Gastrocnemius medialis (tissue), 4 donors: ENCODE data around the gene GLRA1. TPM values are rescaled to one million over a fixed set of nuclear protein-coding genes. Genes with fewer than 3 reads are reported as not detected.

ENCODE experiments used
- ATAC-seq, 2 donors: fragments of 150-250 bp; one replicate each; pipeline ENCODE4 v1.9.1; 2016
- DNase-seq, 2 donors: peaks; one replicate each; pipeline ENCODE4 v3.0.0-alpha.2; 2019
- H3K27ac ChIP-seq, 4 donors: fragments of 200-600 bp; sonication (generic); 1 replicate in 1 of 4; 2 replicates in 3 of 4; pipeline ENCODE4 v1.5.1; 2016 to 2018; ENCODE audit warnings: mild to moderate bottlenecking in 2 of 4, moderate library complexity in 1 of 4
- H3K27me3 ChIP-seq, 3 donors: fragments of 200-600 bp; sonication (generic) in 2 of 3; 1 replicate in 1 of 3; 2 replicates in 2 of 3; pipeline versions ENCODE4 v1.5.1 to v1.6.0; 2016 to 2019; ENCODE audit warnings: mild to moderate bottlenecking in 1 of 3, moderate library complexity in 1 of 3
- H3K36me3 ChIP-seq, 2 donors: fragments of 200-600 bp; sonication (generic) in 1 of 2; one replicate each; pipeline ENCODE4 v1.5.1; 2017 to 2018
- H3K4me1 ChIP-seq, 2 donors: fragments of 200-600 bp; sonication (generic) in 1 of 2; one replicate each; pipeline ENCODE4 v1.5.1; 2016 to 2017; ENCODE audit warnings: mild to moderate bottlenecking in 2 of 2
- H3K4me3 ChIP-seq, 4 donors: fragments of 200-600 bp; sonication (generic) in 3 of 4; 1 replicate in 1 of 4; 2 replicates in 3 of 4; pipeline ENCODE4 v1.5.1; 2016 to 2019; ENCODE audit warnings: mild to moderate bottlenecking in 2 of 4
- H3K9me3 ChIP-seq, 3 donors: fragments of 200-600 bp; sonication (generic) in 2 of 3; 1 replicate in 1 of 3; 2 replicates in 2 of 3; pipeline ENCODE4 v1.5.1; 2016 to 2019
- CTCF ChIP-seq, 5 experiments: fragments of 450-650 bp in 3 of 5; fragments of 200-600 bp in 2 of 5; sonication (generic) in 2 of 5; IDR thresholded peaks in 4 of 5; conservative IDR thresholded peaks in 1 of 5; 1 replicate in 4 of 5; 2 replicates in 1 of 5; pipeline ENCODE4 v1.5.1; 2016 to 2019; ENCODE audit warnings: antibody characterized with exemption in 5 of 5, mild to moderate bottlenecking in 3 of 5, moderate library complexity in 3 of 5
- POLR2A ChIP-seq, 2 donors: fragments of 450-650 bp; IDR thresholded peaks; one replicate each; pipeline ENCODE4 v1.6.1; 2017; ENCODE audit warnings: antibody characterized with exemption in 2 of 2, mild to moderate bottlenecking in 2 of 2, moderate library complexity in 2 of 2
- in situ Hi-C, 4 donors: fragments of 200-750 bp; cut with MboI; loops; one replicate each; pipeline versions ENCODE4 v1.15.0 to v1.8.0; 2017; ENCODE audit warnings: low sequenced_read_pairs in 4 of 4
- intact Hi-C: fragments of 100-400 bp; cut with DNase I; formaldehyde crosslinking; loops from one replicate; pipeline ENCODE4 v1.15.1; 2023; ENCODE audit warnings: low total_unique reads
- total RNA-seq, 4 donors: library from RNA; depleted of rRNA; stranded (reverse); fragments of >200 nt; gene quantifications; one replicate each; pipeline versions ENCODE4 v1.1.0 to v1.2.3, GENCODE V29; 2016

GLRA1 gene
- total RNA-seq, 4 donors from 2014 or later = not detected

- in situ Hi-C loops = no loop called here
- H3K4me3 ChIP-seq = no peak overlapping the region
- no peak overlapping the region for H3K27ac ChIP-seq
- TF ChIP-seq POLR2A (IDR thresholded peaks at IDR 0.05) (no peak), CTCF (IDR thresholded peaks at IDR 0.05 in 4 of 5, conservative IDR thresholded peaks at IDR 0.05 in 1 of 5) (no peak)
- H3K36me3 ChIP-seq = no peaks in the 10 kb centered on the region
- intact Hi-C loops = no loop called here
- DNase-seq (no peak), ATAC-seq (no peak)
- no peaks in the 10 kb centered on the region for H3K4me1 ChIP-seq
- H3K9me3 ChIP-seq = no peaks in the 10 kb centered on the region
- peaks cover 0 to 12% (median 0%) of the 10 kb centered on the region in 3 donors for H3K27me3 ChIP-seq
Measured at GRCh38 chr5:151923866-151924476, 680 bp downstream of the GLRA1 start.

- H3K27ac ChIP-seq = no peak overlapping the region
- intact Hi-C loops = no loop called here
- H3K36me3 ChIP-seq = no peaks in the 10 kb centered on the region
- H3K27me3 ChIP-seq = peaks cover 0 to 12% (median 0%) of the 10 kb centered on the region in 3 donors
- H3K4me3 ChIP-seq = no peak overlapping the region
- H3K4me1 ChIP-seq = no peaks in the 10 kb centered on the region
- TF ChIP-seq CTCF (IDR thresholded peaks at IDR 0.05 in 4 of 5, conservative IDR thresholded peaks at IDR 0.05 in 1 of 5) (no peak), POLR2A (IDR thresholded peaks at IDR 0.05) (no peak)
- ATAC-seq = no peak
- in situ Hi-C loops = no loop called here
- no peaks in the 10 kb centered on the region for H3K9me3 ChIP-seq
- DNase-seq = no peak
Measured at GRCh38 chr5:151921916-151922315, 2.7 kb downstream of the GLRA1 start.

- H3K9me3 ChIP-seq = no peaks in the 10 kb centered on the region
- intact Hi-C loops = no loop called here
- no peaks in the 10 kb centered on the region for H3K27me3 ChIP-seq
- H3K4me3 ChIP-seq = no peak overlapping the region
- in situ Hi-C loops = no loop called here
- no peaks in the 10 kb centered on the region for H3K4me1 ChIP-seq
- no peak for ATAC-seq
- TF ChIP-seq CTCF (IDR thresholded peaks at IDR 0.05 in 4 of 5, conservative IDR thresholded peaks at IDR 0.05 in 1 of 5) = no peak
- TF ChIP-seq POLR2A (IDR thresholded peaks at IDR 0.05) = no peak
- no peak overlapping the region for H3K27ac ChIP-seq
- H3K36me3 ChIP-seq = no peaks in the 10 kb centered on the region
- DNase-seq = no peak
Measured at GRCh38 chr5:151917904-151918303, 6.7 kb downstream of the GLRA1 start.

- no peak for ATAC-seq
Measured at GRCh38 chr5:151913425-151913824, 11.2 kb downstream of the GLRA1 start.

More at GRCh38 chr5:151913425-151913824, 11.2 kb downstream of the GLRA1 start:
- in situ Hi-C loops (no loop called here), intact Hi-C loops (no loop called here)
- TF ChIP-seq POLR2A (IDR thresholded peaks at IDR 0.05) = no peak
- TF ChIP-seq CTCF (IDR thresholded peaks at IDR 0.05 in 4 of 5, conservative IDR thresholded peaks at IDR 0.05 in 1 of 5) = no peak
- no peak for DNase-seq
- no peaks in the 10 kb centered on the region for H3K4me1 ChIP-seq
- H3K27me3 ChIP-seq = no peaks in the 10 kb centered on the region
- H3K4me3 ChIP-seq = no peak overlapping the region
- no peak overlapping the region for H3K27ac ChIP-seq
- no peaks in the 10 kb centered on the region for H3K9me3 ChIP-seq
- no peaks in the 10 kb centered on the region for H3K36me3 ChIP-seq
